Measurements from ENCODE around the gene RPL36.
A peak's percentile ranks its signal among the peaks of the same experiment; 100 is the strongest.
"Not testable (repeated sequence)": the region's sequence is repeated elsewhere in the genome, so short reads cannot be mapped to it uniquely, and the experiment has no call there.

Gene RPL36

GRCh38 chr19:5676105-5676771 is 13.9 kb upstream of the RPL36 start:
- DNase-seq, result no peak

- DNase-seq, result no peak
Observed at GRCh38 chr19:5676772-5677105, 13.4 kb upstream of the RPL36 start.

GRCh38 chr19:5677136-5677535 is 13.0 kb upstream of the RPL36 start:
- no peak for DNase-seq

- DNase-seq, result no peak
Observed at GRCh38 chr19:5677580-5677979, 12.5 kb upstream of the RPL36 start.

- no peak for DNase-seq
Observed at GRCh38 chr19:5678071-5678718, 11.9 kb upstream of the RPL36 start.

GRCh38 chr19:5679289-5680083 is 10.6 kb upstream of the RPL36 start:
- no peak for DNase-seq

GRCh38 chr19:5680084-5680436 is 10.0 kb upstream of the RPL36 start:
- DNase-seq, result no peak

GRCh38 chr19:5680437-5681368 is 9.4 kb upstream of the RPL36 start, which contains the start of the genes HSD11B1L and MICOS13:
Gene HSD11B1L, plus strand, starts transcription at chr19:5681027. Its CDS starts 3,806 bp downstream, at chr19:5684833.
Gene MICOS13, minus strand, starts transcription at chr19:5680516. Its CDS starts 30 bp downstream, at chr19:5680486.
- DNase-seq, result peak; percentile 98

GRCh38 chr19:5681391-5682106 is 8.5 kb upstream of the RPL36 start:
- DNase-seq, result no peak

- no peak for DNase-seq
Observed at GRCh38 chr19:5682107-5682482, 8.0 kb upstream of the RPL36 start.

- DNase-seq, result no peak
Observed at GRCh38 chr19:5683177-5683886, 6.8 kb upstream of the RPL36 start.

GRCh38 chr19:5684694-5685430 is 5.2 kb upstream of the RPL36 start:
- DNase-seq, result no peak

- DNase-seq, result no peak
Observed at GRCh38 chr19:5686326-5686646, 3.8 kb upstream of the RPL36 start.

GRCh38 chr19:5686647-5687359 is 3.3 kb upstream of the RPL36 start:
- peak; percentile 100 for DNase-seq

- DNase-seq, result no peak
Observed at GRCh38 chr19:5687360-5688198, 2.5 kb upstream of the RPL36 start.

GRCh38 chr19:5688262-5688881 is 1.7 kb upstream of the RPL36 start:
- not testable (repeated sequence) for DNase-seq

GRCh38 chr19:5690955-5691821 is 1.1 kb downstream of the RPL36 start:
- DNase-seq, result peak; percentile 83

All from stimulated activated CD4-positive, alpha-beta T cell treated with anti-CD3 and anti-CD28 coated beads, Interleukin-15, amount 100 ng/mL, for 24 hours (primary cell).